NCI-H82 treated with DMSO at 0.1 percent for 48 hours (cell line): ENCODE results near the gene PSMC6.

Experiments used
- DNase-seq: peaks from one replicate; lab custom pipeline; 2025; ENCODE audit not compliant: unreplicated experiment; lab: John Stamatoyannopoulos, UW

The PSMC6 gene

GRCh38 chr14:52706724-52707706, at the start of gene PSMC6:
Gene PSMC6 (plus strand): TSS chr14:52707200. CDS start chr14:52707220, 20 bp downstream.
- peak; percentile 73 for DNase-seq

DNA sequence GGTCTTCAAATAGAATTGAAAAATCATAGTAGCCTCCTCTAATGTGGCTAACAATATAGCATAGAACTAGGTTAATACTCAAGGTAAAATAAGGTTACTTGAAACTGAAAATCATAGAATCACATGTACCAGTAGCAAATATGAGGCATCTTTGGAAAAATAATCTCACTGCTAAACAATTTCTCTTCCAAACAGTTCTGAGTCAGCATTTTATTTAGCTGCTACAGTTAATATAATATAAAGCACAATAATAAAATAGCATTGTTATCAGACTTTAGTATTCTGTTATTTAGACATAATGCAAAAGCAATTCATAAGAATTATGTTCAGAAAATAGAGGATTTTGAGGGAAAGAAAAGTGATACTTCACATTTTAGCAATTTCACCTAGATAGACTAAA, 46.7 kb upstream of the PSMC6 start:
- no peak for DNase-seq

- no peak for DNase-seq
Measured at GRCh38 chr14:52660832-52661231, 46.2 kb upstream of the PSMC6 start.

DNA sequence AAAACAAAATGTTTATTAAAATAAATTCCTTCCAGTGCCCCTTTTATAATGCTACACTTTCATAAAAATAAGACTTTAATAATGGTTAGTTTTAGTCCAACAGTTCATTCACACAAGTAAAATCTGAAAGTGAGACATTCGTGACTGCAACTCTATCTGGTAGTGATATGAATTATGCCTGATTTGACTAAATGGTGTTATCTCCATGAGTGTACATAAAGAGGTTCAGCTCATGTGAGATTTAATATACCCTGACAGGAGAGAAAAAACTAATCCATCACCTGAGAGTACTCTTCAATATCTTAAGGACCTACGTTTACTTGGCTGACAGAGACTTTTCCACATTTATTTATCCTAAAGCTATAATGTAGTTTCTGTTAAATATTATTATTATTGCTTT, 45.7 kb upstream of the PSMC6 start:
- no peak for DNase-seq

GRCh38 chr14:52663850-52664249, 43.1 kb upstream of the PSMC6 start:
- no peak for DNase-seq

DNA sequence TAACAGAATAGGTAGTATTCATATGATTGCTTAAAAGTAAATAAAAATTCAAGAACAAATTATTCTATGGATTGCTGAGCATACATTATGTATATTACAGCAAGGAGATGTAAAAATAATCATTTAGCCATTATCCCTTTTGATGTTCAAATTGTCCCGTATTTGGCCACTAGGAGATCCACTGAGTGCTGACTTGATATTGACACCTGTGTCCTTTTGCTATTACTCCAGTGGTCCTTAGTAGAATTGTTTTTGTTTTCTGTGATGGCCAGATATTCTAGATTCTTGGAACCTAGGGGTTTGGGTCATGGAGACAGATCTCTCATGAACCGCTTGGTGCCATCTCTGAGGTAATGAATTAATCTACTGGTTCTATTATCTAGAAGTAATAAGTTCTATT, 28.4 kb upstream of the PSMC6 start:
- no peak for DNase-seq

GRCh38 chr14:52683985-52684520, 22.9 kb upstream of the PSMC6 start:
- no peak for DNase-seq

- DNase-seq: no peak
Measured at GRCh38 chr14:52686176-52686575, 20.8 kb upstream of the PSMC6 start.

DNA sequence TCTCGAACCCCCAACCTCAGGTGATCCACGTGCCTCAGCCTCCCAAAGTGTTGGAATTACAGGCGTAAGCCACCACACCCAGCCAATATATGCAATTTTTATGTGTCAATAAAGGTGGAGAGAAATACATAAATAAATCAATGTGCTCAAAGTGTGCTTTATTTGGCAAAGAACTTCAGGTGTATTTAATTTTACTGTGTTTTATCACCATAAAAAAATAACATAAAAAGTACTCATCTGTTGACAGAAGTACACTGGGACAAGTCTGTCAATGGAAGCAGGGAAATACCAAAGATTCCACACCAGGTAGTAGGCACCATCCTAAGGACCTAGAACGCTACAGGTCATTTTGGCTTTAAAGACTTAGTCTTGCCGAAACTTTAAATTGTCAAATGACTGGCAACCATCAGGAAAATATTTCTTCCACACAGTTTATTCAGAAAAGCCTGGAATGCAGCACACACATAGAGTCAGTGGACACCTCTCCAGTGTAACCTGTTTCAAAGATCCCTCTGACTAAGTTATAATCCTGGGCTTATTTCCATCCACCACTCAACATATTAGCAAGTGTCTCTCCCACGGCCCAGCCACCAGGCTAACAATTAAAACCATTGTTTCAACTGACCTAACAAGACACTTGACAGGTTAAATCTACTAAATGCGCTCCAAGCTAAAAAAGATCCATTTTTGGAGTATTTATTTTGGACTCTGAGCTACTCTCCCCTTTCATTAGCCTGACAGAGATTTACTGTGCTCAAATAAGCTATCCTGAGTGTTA, 15.8 kb upstream of the PSMC6 start:
- no peak for DNase-seq

GRCh38 chr14:52692248-52692962, 14.6 kb upstream of the PSMC6 start:
- DNase-seq: peak; percentile 23

GRCh38 chr14:52693036-52693435, 14.0 kb upstream of the PSMC6 start:
- DNase-seq: no peak

- DNase-seq: no peak
Measured at GRCh38 chr14:52693532-52693931, 13.5 kb upstream of the PSMC6 start.

- DNase-seq: no peak
Measured at GRCh38 chr14:52694761-52695480, 12.1 kb upstream of the PSMC6 start.

DNA sequence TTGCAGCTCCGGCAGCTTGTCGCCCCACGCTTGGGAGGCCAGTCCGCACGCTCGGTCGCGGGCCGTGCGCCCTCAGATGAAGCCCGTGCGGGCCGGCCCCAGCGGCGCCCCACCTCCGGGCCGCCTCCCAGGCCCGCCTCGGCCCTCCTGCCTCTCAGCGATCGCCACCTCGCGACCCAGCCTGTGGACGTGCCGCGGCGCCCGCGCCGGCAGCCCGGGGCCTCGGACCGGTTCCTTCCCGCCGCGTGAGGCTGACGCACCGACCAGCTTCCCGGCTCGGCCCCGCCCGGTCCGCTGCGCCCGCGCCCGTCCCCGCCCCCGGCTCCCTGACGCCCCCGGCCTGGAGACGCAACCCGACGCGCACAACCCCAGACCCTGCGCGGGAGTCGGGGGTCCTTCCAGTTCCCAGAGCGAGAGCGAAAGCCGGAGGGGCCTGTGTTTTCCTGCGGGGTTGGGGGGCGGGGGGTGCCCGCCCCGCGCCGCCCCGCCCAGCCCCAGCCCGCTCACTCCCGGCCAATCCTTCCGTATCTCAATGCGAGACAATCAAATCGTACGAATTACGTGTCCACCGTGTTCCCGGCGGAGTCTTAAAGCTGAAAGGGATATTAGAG, 11.4 kb upstream of the PSMC6 start, which contains the start of gene ERO1A:
TSS of gene ERO1A (minus strand) at position 78 of the 611 bp plus-strand sequence. CDS start at position 1, 77 bp downstream.
- DNase-seq: peak; percentile 30

DNA sequence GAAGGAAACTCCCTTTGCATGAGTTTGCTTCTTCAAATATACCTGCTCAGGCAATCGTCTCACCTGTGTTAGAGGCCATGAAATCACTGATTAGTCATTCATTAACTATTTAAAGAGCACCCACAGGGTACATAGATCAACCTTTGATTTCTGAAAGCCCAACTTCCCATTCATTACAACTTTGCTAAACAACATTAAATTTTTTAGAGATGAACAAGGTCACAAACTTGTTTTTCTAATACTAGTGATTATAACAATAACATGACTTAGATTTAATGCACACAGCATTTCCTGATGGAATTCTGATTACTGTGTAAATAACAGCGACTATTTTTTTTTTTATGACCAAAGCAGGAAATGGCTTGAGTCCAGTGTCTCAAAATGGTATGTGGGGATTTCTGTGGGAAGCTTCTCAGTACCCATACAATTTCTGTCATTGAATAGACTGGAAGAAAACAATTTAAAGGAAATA, 6.3 kb upstream of the PSMC6 start:
- DNase-seq: no peak

- no peak for DNase-seq
Measured at GRCh38 chr14:52701223-52701622, 5.8 kb upstream of the PSMC6 start.

GRCh38 chr14:52703225-52703624, 3.8 kb upstream of the PSMC6 start:
- DNase-seq: no peak

GRCh38 chr14:52703664-52704063, 3.3 kb upstream of the PSMC6 start:
- no peak for DNase-seq

DNA sequence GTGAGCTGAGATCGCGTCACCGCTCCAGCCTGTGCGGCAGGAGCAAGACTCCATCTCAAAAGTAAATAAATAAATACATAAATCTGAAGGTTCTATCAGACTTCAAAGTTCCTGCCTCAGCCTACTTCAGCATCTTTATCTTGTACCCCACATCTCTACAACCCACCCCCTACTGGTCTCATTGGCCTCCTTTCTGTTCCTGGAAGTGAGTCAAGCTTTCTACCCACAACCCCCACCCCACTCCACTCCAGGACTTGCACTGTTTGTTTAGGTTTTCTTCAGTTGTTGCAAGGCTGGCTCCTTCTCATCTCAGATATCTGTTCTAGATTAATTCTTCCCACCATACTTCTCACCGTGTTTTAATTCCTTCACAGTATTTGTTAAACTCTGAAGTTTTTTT, 714 bp upstream of the PSMC6 start:
- DNase-seq: no peak

DNA sequence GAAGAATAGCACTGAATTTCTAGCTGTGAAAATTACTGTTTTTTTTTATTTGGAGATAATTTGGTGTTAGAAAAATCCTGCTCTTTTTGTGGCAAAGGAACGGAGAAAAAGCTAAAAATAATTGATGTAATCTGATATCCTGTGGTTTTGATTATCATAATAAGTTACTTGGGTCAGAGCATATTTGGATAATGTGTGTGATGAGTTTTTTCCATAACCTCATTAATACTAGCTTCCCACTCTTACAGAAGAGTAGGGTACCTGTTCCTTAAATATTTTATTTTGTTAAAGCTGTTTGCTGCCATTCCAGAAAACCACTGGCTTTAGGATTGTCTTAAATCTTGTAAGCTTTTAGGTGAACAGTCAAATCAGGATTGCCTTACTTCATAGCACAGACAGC, 4.7 kb downstream of the PSMC6 start:
- DNase-seq: no peak
